SKM-1 treated with dmso at 0.1 percent for 144 hours (cell line): ENCODE measurements around the gene PAK2.
"Not testable (repeated sequence)": the region's sequence is repeated elsewhere in the genome, so short reads cannot be mapped to it uniquely, and the experiment has no call there.

Experiments
- DNase-seq: peaks from one replicate; lab custom pipeline; 2025; ENCODE audit not compliant: unreplicated experiment; lab: John Stamatoyannopoulos, UW

PAK2 gene

GRCh38 chr3:196739671-196740480, at the start of gene PAK2:
Gene PAK2 (plus strand): TSS chr3:196739857. CDS start chr3:196782647, 42,790 bp downstream.
- DNase-seq, result peak; percentile 94

GRCh38 chr3:196689941-196690660, 49.6 kb upstream of the PAK2 start:
- no peak for DNase-seq

- DNase-seq, result no peak
These were observed 48.3 kb upstream of the PAK2 start for GRCh38 chr3:196691386-196691785.

- no peak for DNase-seq
These were observed 45.4 kb upstream of the PAK2 start for GRCh38 chr3:196694202-196694638.

- no peak for DNase-seq
These were observed 44.5 kb upstream of the PAK2 start for GRCh38 chr3:196694941-196695848.

GRCh38 chr3:196695849-196696226, 43.8 kb upstream of the PAK2 start:
- no peak for DNase-seq

GRCh38 chr3:196697270-196697669, 42.4 kb upstream of the PAK2 start:
- DNase-seq, result no peak

- DNase-seq, result no peak
These were observed 39.9 kb upstream of the PAK2 start for GRCh38 chr3:196699749-196700148.

- DNase-seq, result peak; percentile 31
These were observed 38.9 kb upstream of the PAK2 start for GRCh38 chr3:196700801-196701200.

- no peak for DNase-seq
These were observed 33.3 kb upstream of the PAK2 start for GRCh38 chr3:196706327-196706726.

- DNase-seq, result no peak
These were observed 32.9 kb upstream of the PAK2 start for GRCh38 chr3:196706731-196707130.

- DNase-seq, result no peak
These were observed 32.1 kb upstream of the PAK2 start for GRCh38 chr3:196707566-196707965.

- no peak for DNase-seq
These were observed 31.2 kb upstream of the PAK2 start for GRCh38 chr3:196708467-196708866.

- peak; percentile 75 for DNase-seq
These were observed 27.7 kb upstream of the PAK2 start, which contains the start of the genes CEP19 and PIGX for GRCh38 chr3:196711838-196712513. Gene CEP19 (minus strand): TSS chr3:196712250. CDS start chr3:196708657, 3,593 bp downstream. Gene PIGX (plus strand): TSS chr3:196712377.

- no peak for DNase-seq
These were observed 26.9 kb upstream of the PAK2 start for GRCh38 chr3:196712514-196713413.

- DNase-seq, result not testable (repeated sequence)
These were observed 22.5 kb upstream of the PAK2 start for GRCh38 chr3:196717162-196717561.

GRCh38 chr3:196721097-196721496, 18.6 kb upstream of the PAK2 start:
- no peak for DNase-seq

GRCh38 chr3:196726788-196727675, 12.6 kb upstream of the PAK2 start:
- DNase-seq, result no peak
